K562 (cell line): ENCODE data around the gene IGF2R. TPM values are rescaled to one million over a fixed set of nuclear protein-coding genes. Genes with fewer than 3 reads are reported as not detected.

Experiments
- ATAC-seq: fragments of 200-7000 bp; cut with Tn5 transposase; 3 replicates; pipeline ENCODE4 v1.9.1; 2020; ENCODE audit warnings: moderate library complexity
- BruUV-seq: library from RNA; stranded (reverse); fragments of 400-500 nt; replicated peaks from 2 replicates; lab custom pipeline; 2021; lab: Mats Ljungman, UMichigan
- CTCF ChIA-PET: fragments of 300-600 bp; formaldehyde crosslinking; extraction: SDS; loops from one replicate; lab custom pipeline; 2021; ENCODE audit warnings: low intra/inter-chr PET ratio; lab: Yijun Ruan, JAX
- POLR2A ChIA-PET: fragments of 300-600, 350-650 bp; sonication (Branson Sonifier 250); formaldehyde crosslinking; extraction: SDS; loops from one replicate; lab custom pipeline; 2021; ENCODE audit warnings: antibody characterized with exemption, inconsistent platforms; lab: Yijun Ruan, JAX
- DNase-seq, 4 experiments: peaks; one replicate each; pipeline versions ENCODE4 v3.0.0 to v3.0.0-alpha.2; 2011 to 2018; ENCODE audit warnings: low spot score in 3 of 4, mixed read lengths in 3 of 4; ENCODE audit errors: extremely low read depth in 1 of 4
- FAIRE-seq: peaks from 2 replicates; lab custom pipeline; 2011; peaks lifted over from hg19 to GRCh38; lab: Jason Lieb, UNC
- H2AFZ ChIP-seq: 2 replicates; pipeline ENCODE4 v1.6.0; 2011; ENCODE audit warnings: low read depth, low read length, control low read depth, inconsistent platforms
- H3K27ac ChIP-seq: fragments of 200-600 bp; 3 replicates; pipeline ENCODE4 v1.8.0; 2011; ENCODE audit warnings: low read depth, mild to moderate bottlenecking, control low read depth, inconsistent platforms, low read length, moderate library complexity, mixed read lengths; ENCODE audit errors: extremely low read depth
- H3K27me3 ChIP-seq, 2 experiments: fragments of 300-600 bp in 1 of 2; 2 replicates in 1 of 2; 3 replicates in 1 of 2; pipeline versions ENCODE4 v1.6.0 to v1.8.0; 2011; ENCODE audit warnings: inconsistent platforms in 2 of 2, low read length in 2 of 2, mild to moderate bottlenecking in 1 of 2, mixed read lengths in 1 of 2, moderate library complexity in 1 of 2; ENCODE audit not compliant: control insufficient read depth in 2 of 2, insufficient read depth in 2 of 2
- H3K36me3 ChIP-seq: fragments of 300-600 bp; 3 replicates; pipeline ENCODE4 v1.8.0; 2011; ENCODE audit warnings: mild to moderate bottlenecking, low read length, inconsistent platforms; ENCODE audit not compliant: control insufficient read depth, insufficient read depth
- H3K4me1 ChIP-seq, 2 experiments: fragments of 200-600 bp in 1 of 2; replicated peaks in 1 of 2; 2 replicates in 1 of 2; 3 replicates in 1 of 2; pipeline versions ENCODE4 v1.5.1 to v1.8.0; 2011; ENCODE audit warnings: inconsistent platforms in 2 of 2, low read length in 2 of 2, mild to moderate bottlenecking in 1 of 2, mixed read lengths in 1 of 2, moderate library complexity in 1 of 2; ENCODE audit not compliant: control insufficient read depth in 2 of 2, insufficient read depth in 2 of 2
- H3K4me2 ChIP-seq: 2 replicates; pipeline ENCODE4 v1.6.1; 2011; ENCODE audit warnings: low read length, control low read depth, inconsistent platforms, mixed read lengths; ENCODE audit not compliant: insufficient read depth
- H3K4me3 ChIP-seq: fragments of 200-600 bp; sonication (generic), shearing (Covaris generic); 2 replicates; pipeline ENCODE4 v1.5.1; 2016; ENCODE audit warnings: control low read depth, inconsistent platforms
- H3K79me2 ChIP-seq: fragments of 200-600 bp; 3 replicates; pipeline ENCODE4 v1.8.0; 2011; ENCODE audit warnings: low read length, inconsistent platforms; ENCODE audit not compliant: control insufficient read depth, insufficient read depth
- H3K9ac ChIP-seq, 2 experiments: 2 replicates each; pipeline versions ENCODE4 v1.6.0 to v1.6.1; 2011; ENCODE audit warnings: low read depth in 2 of 2, low read length in 2 of 2, control low read depth in 1 of 2, inconsistent platforms in 1 of 2, mild to moderate bottlenecking in 1 of 2, mixed read lengths in 1 of 2; ENCODE audit not compliant: insufficient read depth in 1 of 2
- H3K9me1 ChIP-seq: one replicate; pipeline ENCODE4 v1.6.0; 2011; ENCODE audit warnings: inconsistent platforms, mild to moderate bottlenecking, low read length, moderate library complexity; ENCODE audit not compliant: control insufficient read depth, insufficient read depth
- H3K9me3 ChIP-seq: replicated peaks from 2 replicates; pipeline ENCODE4 v1.5.1; 2011; ENCODE audit warnings: low read depth, low read length, inconsistent platforms; ENCODE audit not compliant: control insufficient read depth, insufficient read depth
- H4K20me1 ChIP-seq: replicated peaks from 2 replicates; pipeline ENCODE4 v1.6.1; 2011; ENCODE audit warnings: low read length, inconsistent platforms, mixed read lengths; ENCODE audit not compliant: control insufficient read depth, insufficient read depth
- CREB3L1 ChIP-seq: fragments of 450-650 bp; IDR thresholded peaks from 2 replicates; pipeline ENCODE4 v1.6.1; 2014; ENCODE audit warnings: low read depth, mild to moderate bottlenecking, moderate library complexity, borderline replicate concordance
- CREM ChIP-seq: IDR thresholded peaks from 2 replicates; pipeline ENCODE4 v1.6.1; 2014; ENCODE audit warnings: antibody characterized with exemption, low read depth
- ETV5 ChIP-seq: sonication (generic); formaldehyde crosslinking; IDR thresholded peaks from 2 replicates; pipeline ENCODE4 v1.4.0; 2020; ENCODE audit warnings: low read depth, mild to moderate bottlenecking, missing genetic modification reagents
- HMBOX1 ChIP-seq: sonication (generic); IDR thresholded peaks from 2 replicates; pipeline ENCODE4 v1.6.1; 2016
- IFI16 ChIP-seq: fragments of 250-450 bp; sonication (Bioruptor Pico); IDR thresholded peaks from 2 replicates; pipeline ENCODE4 v2.1.2; 2022; ENCODE audit warnings: mild to moderate bottlenecking, inconsistent platforms
- MEF2A ChIP-seq: IDR thresholded peaks from 2 replicates; pipeline ENCODE4 v1.6.1; 2011; ENCODE audit warnings: low read depth, mild to moderate bottlenecking, low read length, moderate library complexity; ENCODE audit not compliant: control insufficient read depth
- POLR3G ChIP-seq: IDR thresholded peaks from 2 replicates; pipeline ENCODE4 v1.6.1; 2011; ENCODE audit not compliant: insufficient read length, insufficient replicate concordance; ENCODE audit errors: extremely low read depth
- RUNX1 ChIP-seq: sonication (generic); IDR thresholded peaks from 2 replicates; pipeline ENCODE4 v1.6.1; 2016; ENCODE audit warnings: antibody characterized with exemption, low read depth
- SMAD1 ChIP-seq: fragments of 150-350 bp; IDR thresholded peaks from 2 replicates; pipeline ENCODE4 v1.6.1; 2014; ENCODE audit warnings: low read length, low read depth; ENCODE audit not compliant: partially characterized antibody
- SNRNP70 ChIP-seq: fragments of 200-400 bp; formaldehyde crosslinking; optimal IDR thresholded peaks from 2 replicates; pipeline ENCODE3; 2017; ENCODE audit warnings: low read depth, low read length
- XRCC5 ChIP-seq: fragments of 200-400 bp; formaldehyde crosslinking; IDR thresholded peaks from 2 replicates; pipeline ENCODE4 v1.6.1; 2017; ENCODE audit warnings: low read depth, mild to moderate bottlenecking, low read length
- ZFP1 ChIP-seq: fragments of 450-650 bp; formaldehyde crosslinking; IDR thresholded peaks from 2 replicates; pipeline ENCODE4 v1.4.0; 2020; ENCODE audit warnings: mild to moderate bottlenecking, mixed read lengths
- ZNF121 ChIP-seq: sonication (generic); formaldehyde crosslinking; conservative IDR thresholded peaks from 2 replicates; pipeline ENCODE4 v1.8.0; 2022; ENCODE audit warnings: missing genetic modification reagents
- WGBS: fragments of 100-300 bp; shearing (Covaris generic); methylation state at CpG from one replicate; pipeline ENCODE4 v1.1.6; 2016; ENCODE audit warnings: low coverage, mixed read lengths; ENCODE audit not compliant: insufficient coverage; ENCODE audit errors: missing lambda C conversion rate; 5-methylcytosine and 5-hydroxymethylcytosine counted together
- in situ Hi-C: fragments of 300-500 bp; cut with MboI; formaldehyde crosslinking; loops from 4 replicates; pipeline ENCODE4 v1.15.0; 2018; ENCODE audit warnings: inconsistent platforms, mixed read lengths
- intact Hi-C: fragments of 100-400 bp; cut with micrococcal nuclease; formaldehyde crosslinking; loops from 2 replicates; pipeline ENCODE4 v1.14.2; 2022
- polyA plus RNA-seq, 8 experiments: library from polyadenylated mRNA; depleted of rRNA in 4 of 8; stranded (reverse) in 5 of 8; unstranded in 3 of 8; fragments of >200 nt; fragmentation: Nextera tagmentation in 2 of 8; fragmentation: Illumina TruSeq in 1 of 8; extraction: Ambion mirVana in 2 of 8; extraction: Trizol in 1 of 8; gene quantifications; 2 replicates each; pipeline versions ENCODE4 v1.2.1 to v1.2.3, GENCODE V29; 2011 to 2014; ENCODE audit warnings: inconsistent platforms in 1 of 8, missing spikeins in 1 of 8
- total RNA-seq, 7 experiments: library from RNA; depleted of rRNA in 6 of 7; stranded (reverse); fragments of >200 nt in 6 of 7; fragmentation: Illumina TruSeq in 2 of 7; extraction: Trizol in 2 of 7; gene quantifications; 2 replicates each; pipeline versions ENCODE4 v1.2.1 to v1.2.3, GENCODE V29; 2011 to 2021; ENCODE audit warnings: low replicate concordance in 1 of 7

Gene IGF2R
- total and polyA plus RNA-seq, 9 of the 15 experiments (the other 6 are each of a cell fraction or from before 2014, with no cell fraction given) = 3.5 to 92.3 (median 34.5) TPM

- no peak for TF ChIP-seq ZFP1 (CRISPR knock-in tag)
- TF ChIP-seq XRCC5 = no peak
- TF ChIP-seq ETV5 = 0 out of 2 replicates have a peak, but pooled peaks have one; percentile 16
- TF ChIP-seq CREM = peak; percentile 27; the same call in 1 of the 2 replicates
- TF ChIP-seq SMAD1 = peak; percentile 18
- TF ChIP-seq HMBOX1 = peak; percentile 66; the same call in 1 of the 2 replicates
Measured at GRCh38 chr6:159977904-159978268, 9.0 kb downstream of the IGF2R start (continued).

GRCh38 chr6:159978291-159979135, 9.6 kb downstream of the IGF2R start:
- TF ChIP-seq ZNF121 (peak; percentile 58; the same call in 1 of the 2 replicates), SNRNP70 (peak; percentile 43), MEF2A (peak; percentile 56; the same call in 1 of the 2 replicates), IFI16 (CRISPR knock-in tag) (no peak), CREB3L1 (no peak), POLR3G (no peak), RUNX1 (0 out of 2 replicates have a peak, but pooled peaks have one; percentile 34)
- TF ChIP-seq, all 486 proteins: peak for 4
- H3K9ac ChIP-seq = peak overlapping the region; percentile 37 to 85; a peak in 3 of 4 replicates
- no peak for DNase-seq
- no peak overlapping the region for H3K4me3 ChIP-seq
- 42% methylated on average over 12 of the region's 13 CpGs for WGBS
- H3K4me2 ChIP-seq = peak overlapping the region; percentile 74
- in situ Hi-C loops (no loop called here), intact Hi-C loops (loop anchor here (10.0 kb wide), 1 partner anchor 254 kb away; the partner anchor contains the start of gene WTAP)
- peaks cover 98% of the 10 kb centered on the region for H3K79me2 ChIP-seq
- POLR2A ChIA-PET = interaction anchor here (0.6 to 8.1 kb wide), 8 partner anchors 7 to 509 kb away, joined by 3 to 84 read pairs (median 4); no protein-coding TSS in a partner anchor
- peak overlapping the region; percentile 59; the same call in 2 of the 3 replicates for H3K27ac ChIP-seq
- no peak overlapping the region for H2AFZ ChIP-seq
- BruUV-seq = no TSS peak
- peaks cover 11% of the 10 kb centered on the region for H3K36me3 ChIP-seq
- H3K9me3 ChIP-seq = no peaks in the 10 kb centered on the region
- CTCF ChIA-PET = no interaction called here
- peaks cover 65 to 80% of the 10 kb centered on the region in 2 experiments for H3K4me1 ChIP-seq
- FAIRE-seq = no peak
- H3K27me3 ChIP-seq = no peaks in the 10 kb centered on the region
- H3K9me1 ChIP-seq = peaks cover 17% of the 10 kb centered on the region
- 0 out of 3 replicates have a peak, but pooled peaks have one; percentile 1 for ATAC-seq
- H4K20me1 ChIP-seq = peaks cover 68% of the 10 kb centered on the region
